HG03354 (cell line): Measurements from ENCODE around the gene NDUFS6.
A peak's percentile ranks its signal among the peaks of the same experiment; 100 is the strongest.
"Not testable (repeated sequence)": the region's sequence is repeated elsewhere in the genome, so short reads cannot be mapped to it uniquely, and the experiment has no call there.

Source experiments
- ATAC-seq: cut with Tn5 transposase; IDR thresholded peaks from one replicate; pipeline ENCODE4 v1.9.1; 2021; ENCODE audit warnings: mild to moderate bottlenecking; ENCODE audit not compliant: unreplicated experiment, poor library complexity, severe bottlenecking

Gene NDUFS6

DNA sequence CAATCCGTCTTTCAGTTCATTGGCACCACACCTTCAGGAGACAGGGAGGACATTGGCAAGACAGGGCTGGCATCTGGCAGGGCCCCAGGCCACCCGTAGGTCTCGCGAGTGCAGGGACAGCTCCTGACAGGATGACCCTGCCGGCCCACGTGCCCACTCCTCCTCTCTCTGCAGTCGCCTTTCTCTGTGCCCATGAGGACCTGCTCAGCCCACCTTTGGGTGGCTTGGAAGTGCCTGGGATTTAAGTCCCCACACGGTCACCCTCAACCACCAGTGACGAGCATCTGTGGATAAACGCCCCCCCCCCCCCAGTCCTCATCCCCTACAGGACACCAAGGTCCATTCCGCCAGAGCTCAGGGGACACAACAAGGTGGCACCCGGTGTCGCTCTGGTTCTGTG, 5.7 kb upstream of the NDUFS6 start:
- no peak for ATAC-seq

DNA sequence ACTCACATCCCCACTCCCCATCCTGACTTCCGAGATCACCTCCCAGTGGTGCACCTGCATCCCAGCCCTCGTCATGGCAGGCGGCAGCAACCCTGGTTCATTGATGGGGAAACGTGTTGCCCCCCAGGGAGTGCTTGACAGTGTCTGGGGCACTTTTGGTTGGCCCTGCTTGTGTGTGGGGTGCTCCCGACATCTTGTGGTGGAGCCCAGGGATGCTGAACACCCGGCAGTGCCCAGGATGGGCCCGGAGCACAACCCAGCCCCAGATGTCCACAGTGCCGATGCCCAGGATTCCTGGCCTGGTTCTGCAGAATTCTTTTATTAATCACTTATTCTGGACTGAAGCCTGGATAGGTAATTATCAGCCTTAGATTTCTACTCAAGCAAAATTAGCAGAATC, 5.3 kb upstream of the NDUFS6 start:
- ATAC-seq: no peak

DNA sequence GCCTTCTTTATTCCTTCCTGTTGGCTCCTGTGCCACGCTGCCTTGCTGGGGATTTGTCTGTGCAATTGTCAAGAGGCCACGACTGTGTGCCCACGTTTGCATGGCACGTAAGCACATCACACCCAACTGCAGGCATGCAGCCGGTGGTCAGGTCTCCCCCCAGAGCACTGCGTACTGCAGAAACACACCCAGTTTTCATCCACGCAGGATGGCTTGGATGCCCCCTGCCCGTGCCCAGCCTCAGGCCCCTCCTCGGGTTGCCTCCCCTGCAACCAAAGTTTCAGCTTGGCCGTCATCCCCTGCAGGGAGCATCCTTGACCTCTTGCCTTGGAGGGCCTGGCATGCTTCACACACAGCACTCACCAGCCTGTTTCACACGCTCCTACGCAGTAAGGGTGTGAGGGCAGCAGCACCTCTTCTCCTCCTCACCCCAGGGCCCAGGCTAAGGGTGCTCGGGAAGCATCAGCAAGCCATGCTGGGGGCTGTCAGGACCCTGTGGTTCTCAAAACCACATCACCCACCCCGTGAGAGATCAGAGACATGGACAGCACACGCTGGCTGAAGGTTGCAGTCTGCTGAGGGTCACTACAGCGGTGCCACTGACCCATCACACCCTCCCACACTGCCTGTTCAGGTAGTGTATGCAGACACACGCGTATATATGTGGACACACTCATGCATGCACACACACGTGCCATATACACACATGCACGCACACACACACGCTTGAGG, 4.7 kb upstream of the NDUFS6 start:
- no peak for ATAC-seq

DNA sequence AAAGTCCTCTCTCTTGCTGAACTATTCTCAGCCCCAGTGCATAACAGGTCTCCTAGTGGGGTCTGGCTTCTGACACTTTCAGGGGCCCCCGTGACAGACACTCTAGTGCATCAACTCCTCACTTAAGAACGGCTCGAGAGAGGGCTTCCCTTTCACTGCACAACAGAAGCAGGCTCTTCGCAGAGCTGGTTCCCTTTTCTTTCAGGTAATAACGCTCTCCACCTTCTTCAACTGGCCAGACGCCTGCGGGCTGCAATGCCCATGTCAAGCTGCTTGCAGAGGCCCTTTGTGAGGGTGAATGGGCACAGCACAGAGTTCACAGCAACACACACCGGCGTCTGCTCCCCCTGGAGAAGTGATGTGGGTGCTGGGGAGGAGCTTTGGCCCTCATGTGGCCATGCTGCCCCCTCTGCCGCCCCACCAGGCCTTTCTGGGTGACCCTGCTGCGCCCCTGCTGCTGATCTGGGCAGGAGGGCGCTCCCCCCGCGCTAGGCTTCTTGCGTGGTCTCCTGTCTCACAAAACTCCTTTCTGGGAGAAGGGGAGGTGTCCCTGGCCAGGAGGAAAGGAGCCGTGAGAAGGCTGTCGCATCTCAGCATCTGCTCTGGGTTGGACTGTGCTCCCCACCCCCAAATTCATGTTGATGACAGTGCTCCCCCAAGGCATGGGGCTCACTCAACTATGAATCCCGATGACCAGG, 4.0 kb upstream of the NDUFS6 start:
- no peak for ATAC-seq

DNA sequence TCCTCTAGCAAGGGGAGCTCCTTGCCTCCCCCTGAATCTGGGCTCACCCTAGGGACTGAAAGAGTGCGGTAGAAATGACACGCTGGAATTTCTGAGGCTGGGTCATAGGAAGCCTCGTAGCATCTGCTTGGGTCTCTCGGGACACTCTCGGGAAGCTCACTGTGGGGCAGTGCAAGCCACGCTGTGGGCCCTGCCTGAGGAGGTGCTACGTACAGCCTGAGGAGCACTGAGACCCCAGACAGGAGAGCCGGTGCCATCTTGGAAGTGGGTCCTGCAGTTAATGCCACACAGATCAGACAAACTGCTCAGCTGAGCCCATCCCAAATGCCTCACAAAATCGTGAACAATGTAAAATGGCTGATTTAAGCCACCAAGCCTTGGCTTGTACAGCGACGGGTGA, 3.4 kb upstream of the NDUFS6 start:
- no peak for ATAC-seq

DNA sequence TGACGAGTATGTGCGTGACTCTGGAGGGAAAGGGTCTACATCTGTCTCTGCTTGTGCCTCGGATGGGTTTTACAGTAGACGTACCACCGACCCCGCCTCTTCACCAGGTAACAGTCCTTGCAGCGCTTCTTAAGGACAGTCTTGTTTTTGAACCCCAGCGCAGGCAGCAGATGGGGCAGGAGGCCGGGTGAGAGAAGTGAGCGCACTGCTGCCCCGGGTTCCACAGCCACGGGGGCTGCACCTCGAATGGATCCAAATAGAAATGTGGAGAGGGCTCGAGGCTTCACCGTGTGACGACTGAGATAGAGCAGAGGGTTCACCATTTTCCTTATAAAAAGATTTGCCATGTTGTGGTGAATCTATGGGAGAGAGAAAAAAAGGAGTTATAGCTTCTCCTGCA, 2.6 kb upstream of the NDUFS6 start:
- ATAC-seq: not testable (repeated sequence)

DNA sequence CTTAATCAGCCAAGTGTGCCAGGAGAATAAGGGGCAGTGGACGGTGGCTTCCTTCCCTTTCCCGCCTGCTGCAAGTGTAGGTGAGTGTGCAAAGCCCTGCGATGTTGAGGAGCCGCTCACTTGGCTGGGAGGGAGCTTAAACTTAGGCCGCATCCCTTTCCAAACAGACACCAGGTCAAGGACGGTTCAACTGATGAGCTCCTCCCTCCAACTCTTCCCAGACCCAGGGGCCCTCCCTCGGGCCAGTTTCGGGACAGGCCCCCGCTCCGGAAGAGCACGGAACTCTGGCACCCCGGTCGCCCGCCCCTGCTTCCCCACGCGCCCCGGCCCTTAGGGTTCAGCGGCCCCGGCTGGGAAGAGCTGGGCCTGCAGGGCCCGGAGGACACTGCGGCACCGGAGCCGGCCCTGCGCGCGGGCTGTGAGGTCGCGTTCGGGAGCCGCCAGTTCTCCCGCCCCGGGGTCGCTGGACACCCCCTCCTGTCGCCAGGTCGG, 2.1 kb upstream of the NDUFS6 start:
- ATAC-seq: peak; percentile 25

DNA sequence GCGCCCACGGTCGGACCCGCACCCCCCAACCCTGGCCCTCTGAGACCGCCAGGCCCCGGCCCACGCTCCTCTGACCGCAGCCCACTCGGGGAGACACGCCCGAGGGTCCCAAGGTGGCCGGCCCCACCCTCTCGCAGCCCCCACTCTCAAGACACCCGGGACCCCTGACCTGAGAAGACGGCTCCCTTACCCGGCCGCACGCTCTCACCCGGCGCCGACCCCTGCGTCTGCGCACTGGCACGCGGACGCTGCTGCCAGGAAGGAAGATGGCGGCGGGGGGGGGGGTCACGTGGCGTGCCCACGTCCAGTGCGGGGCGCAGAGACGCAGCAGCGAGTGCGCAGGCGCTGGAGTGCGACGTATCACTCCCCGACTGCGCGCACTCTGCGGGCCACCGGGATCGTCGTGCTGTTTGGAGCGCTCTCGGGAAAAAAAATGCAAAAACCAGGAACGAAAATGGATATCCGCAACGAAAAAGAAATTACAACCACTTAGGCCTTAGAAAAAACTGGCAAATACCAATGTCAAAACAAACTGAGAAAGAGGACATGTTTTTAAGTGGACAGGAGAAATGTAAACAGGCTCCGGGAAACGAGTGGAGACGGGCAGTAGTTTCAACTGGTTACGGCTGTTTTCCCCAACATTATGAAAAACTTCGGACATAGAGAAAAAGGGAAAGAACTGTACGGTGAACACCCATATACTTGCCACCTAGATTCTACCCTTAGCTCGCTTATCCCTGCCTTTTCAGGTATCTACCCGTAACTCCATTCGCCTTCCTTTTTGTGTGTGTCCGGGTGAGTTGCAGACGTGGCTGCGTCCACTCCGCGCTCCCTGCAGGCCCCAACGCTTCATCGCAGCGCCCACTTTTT, 1.4 kb upstream of the NDUFS6 start, which contains the start of gene MRPL36:
Gene MRPL36 (minus strand): TSS at position 236 of the 870 bp plus-strand sequence. CDS start 902 bp downstream, outside the sequence.
- peak; percentile 48 for ATAC-seq

DNA sequence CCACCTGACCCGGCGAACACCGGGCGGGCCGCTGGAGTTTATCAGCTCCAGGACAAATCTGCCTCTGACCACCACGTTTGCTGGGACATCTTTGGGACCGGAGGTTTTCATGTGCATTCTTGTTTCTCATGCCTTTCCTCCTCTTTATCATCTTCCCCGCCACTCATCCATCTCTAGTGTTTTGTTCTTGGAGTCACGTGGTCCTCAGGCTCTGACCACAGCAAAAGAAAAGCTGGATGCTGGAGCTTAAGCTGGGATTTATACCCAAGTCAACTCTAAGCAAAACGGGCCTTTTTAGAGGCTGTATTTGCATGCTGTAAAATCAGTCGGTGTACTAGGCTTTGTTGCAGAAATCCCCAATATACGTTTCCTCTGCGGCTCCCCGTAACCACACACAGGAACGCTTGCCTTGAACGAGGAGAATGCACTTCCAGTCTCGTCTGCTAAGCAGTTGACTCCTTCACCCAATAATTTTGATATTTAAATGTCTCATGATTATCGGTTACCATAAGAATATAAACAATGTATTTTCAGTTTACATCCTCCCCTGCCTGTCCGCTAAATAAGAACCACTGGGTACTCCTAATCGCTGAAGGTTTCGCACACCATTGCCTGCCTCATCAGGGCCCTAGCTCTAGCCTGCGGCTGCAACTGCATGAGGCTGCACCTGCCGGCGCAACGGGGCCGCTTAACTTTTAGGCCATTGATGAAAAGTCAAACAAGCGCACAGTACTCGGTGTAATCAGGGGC, 560 bp upstream of the NDUFS6 start:
- ATAC-seq: peak; percentile 57

DNA sequence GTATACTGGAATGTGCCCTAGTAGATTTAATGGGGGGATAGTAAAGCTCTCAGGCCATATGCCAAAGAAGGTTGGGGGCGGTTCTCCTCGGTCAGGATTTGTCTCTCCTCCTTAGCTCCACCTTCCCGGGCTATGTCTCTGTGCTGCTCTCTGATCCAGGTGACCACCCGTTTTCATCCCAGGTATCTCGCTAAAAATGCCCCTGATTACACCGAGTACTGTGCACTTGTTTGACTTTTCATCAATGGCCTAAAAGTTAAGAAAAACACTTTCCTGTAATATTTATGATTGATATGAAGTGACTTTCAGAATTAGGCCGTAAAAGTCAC, 724 bp downstream of the NDUFS6 start:
- no peak for ATAC-seq

DNA sequence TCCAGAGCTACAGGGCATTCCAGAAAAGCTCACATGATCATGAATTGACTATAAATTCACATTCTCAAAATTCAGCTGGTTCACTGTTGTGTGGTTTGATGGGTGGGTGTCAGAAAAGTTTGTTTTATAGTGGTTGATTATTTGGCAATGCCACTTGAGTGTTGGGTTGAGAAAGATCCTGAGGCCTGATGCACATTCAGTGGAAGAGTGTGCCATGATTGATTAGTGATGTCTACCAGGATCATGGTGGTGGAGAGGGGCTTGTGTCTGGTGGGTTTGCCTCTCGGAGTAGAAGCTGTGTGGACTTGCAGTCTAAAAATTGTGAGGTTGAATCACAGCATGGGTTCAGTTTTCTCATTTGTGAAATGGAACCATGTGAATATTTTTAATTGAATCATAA, 2.0 kb downstream of the NDUFS6 start:
- no peak for ATAC-seq

DNA sequence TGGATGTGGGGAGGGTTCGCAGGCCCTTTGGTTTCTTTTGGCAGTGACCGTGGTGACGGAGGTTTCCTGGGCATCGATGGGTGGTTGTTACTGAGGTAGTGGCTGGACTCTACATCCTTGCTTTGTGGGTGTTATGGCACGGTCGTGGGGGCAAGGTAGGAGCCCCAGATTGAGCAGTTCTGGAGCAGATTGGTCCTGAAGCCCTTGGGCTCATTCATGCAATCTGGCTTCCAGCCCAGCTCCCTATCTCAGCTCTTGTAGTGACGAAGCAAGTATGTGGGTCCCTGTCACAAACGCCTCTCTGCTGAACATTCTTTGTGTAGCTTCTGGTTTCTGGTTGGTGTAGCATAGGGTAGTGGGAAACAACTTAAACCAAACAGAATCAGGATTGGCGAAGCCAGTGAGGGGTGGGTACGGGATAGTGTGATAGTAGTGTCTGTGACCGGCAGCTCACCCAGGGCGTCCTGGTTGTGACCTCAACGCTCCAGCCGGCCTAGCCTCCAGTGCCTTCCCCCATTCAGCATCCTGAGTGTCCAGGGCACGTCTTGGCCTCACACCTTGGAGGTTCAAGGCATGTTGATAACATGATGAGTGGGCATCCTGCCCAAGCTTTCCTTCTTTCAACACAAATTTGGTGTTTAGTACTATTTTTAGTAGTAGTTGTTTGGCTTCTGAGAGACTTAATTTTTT, 2.9 kb downstream of the NDUFS6 start:
- ATAC-seq: no peak

DNA sequence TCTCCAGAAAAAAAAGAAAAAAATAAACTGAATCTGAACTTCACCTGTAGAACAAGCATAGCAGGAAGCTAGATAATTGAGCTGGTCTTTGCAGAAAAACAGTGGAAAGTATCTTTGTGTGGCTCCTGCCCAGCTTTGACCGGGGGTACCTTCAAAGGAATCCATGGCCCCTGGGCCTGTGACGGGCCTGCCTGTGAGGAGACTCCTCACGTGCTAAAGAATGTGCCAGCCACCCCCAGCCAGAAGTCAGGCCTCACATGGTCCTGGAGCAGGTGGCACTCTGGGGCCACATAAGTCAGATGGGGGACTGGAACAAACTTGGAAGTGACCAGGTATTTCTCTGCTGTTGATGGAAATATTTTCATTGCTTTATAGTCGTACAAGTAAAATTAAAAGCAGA, 4.1 kb downstream of the NDUFS6 start:
- ATAC-seq: no peak

DNA sequence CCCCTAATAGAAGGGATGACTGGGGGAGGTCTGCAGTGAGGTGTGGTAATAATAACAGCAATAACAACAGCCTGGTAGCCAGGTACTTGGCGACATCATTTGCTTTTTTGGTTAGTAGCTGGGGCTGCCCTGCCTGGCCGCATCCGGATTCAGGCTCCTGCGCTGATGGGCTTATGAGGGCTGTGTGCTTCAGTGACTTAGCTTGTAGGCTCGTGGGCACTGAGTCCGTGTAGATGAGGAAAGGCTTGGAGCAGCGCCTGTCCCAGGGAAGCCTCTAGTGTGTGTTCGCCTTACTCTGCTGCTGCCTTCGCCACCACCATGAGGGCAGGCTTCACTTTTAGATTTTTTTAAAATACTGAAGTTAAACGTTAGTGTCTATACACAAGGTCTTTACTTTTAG, 4.5 kb downstream of the NDUFS6 start:
- ATAC-seq: no peak

DNA sequence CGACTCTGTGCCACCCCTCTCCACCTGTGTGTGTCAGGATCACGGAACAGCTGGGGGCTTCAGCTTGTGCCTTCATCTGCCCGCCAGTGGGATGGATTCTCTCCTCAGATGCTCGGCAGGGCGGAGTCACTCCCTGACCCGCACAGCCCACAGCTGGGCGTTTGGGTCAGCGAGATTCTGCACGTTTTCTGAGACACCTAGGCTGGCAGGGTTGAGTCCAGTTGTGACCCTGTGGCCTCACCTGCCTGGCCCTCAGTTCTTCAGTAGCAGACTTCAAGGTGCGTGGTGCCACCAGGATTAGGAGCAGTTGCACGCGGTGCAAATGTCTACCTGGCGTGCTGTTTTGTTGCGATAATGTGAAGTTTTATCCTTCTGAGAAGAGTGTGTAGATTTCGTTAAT, 5.0 kb downstream of the NDUFS6 start:
- no peak for ATAC-seq

DNA sequence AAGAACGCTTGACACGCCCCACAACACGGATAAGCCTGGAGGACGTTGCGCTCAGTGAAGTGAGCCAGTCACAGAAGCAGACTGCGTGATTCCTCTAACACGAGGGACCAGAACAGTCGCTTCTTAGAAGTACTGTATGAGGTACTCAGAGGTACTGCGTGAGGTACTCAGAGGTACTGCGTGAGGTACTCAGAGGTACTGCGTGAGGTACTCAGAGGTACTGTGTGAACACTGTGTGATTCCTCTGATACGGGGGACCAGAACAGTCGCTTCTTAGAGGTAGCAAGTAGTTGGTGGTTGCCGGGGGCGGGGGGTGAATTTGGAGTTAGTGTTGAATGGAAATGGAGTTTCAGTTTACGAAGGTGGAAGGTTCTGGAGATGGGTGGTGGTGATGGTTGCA, 5.8 kb downstream of the NDUFS6 start:
- ATAC-seq: no peak

DNA sequence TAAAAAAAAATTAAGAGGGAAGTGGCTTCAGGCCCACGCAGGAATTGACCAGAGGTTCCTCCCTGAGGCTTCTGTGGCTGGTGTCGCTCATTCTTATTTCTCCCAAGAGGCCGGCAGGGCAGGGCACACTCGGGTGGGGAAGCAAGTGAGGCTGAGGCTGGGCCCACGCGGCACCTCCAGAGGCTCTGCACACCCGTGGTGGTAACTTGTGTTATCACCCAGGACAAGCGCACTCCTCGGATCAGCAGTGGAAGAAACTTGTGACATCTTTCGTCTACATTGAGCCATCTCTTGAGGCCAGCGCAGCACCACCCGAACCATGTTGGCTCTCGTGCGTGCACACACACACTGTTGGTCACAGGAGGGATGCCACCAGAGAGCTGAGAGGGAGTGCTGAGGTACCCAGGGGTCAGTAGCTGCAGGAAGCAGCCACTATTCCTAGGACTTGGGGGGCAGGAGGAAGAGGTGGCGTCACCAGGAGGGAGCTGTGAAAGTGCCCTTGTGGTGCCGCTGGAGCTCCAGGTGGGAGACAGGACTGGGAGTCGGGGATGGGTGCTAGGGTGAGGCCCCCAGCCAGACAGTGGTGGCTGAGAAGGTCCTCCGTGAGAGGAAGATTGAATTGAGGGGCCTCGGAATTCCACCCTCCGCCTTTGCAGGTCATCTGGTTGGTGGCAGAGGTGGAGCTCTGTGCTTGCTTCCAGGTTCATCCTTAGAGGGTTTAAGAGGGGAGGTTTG, 6.4 kb downstream of the NDUFS6 start:
- no peak for ATAC-seq

DNA sequence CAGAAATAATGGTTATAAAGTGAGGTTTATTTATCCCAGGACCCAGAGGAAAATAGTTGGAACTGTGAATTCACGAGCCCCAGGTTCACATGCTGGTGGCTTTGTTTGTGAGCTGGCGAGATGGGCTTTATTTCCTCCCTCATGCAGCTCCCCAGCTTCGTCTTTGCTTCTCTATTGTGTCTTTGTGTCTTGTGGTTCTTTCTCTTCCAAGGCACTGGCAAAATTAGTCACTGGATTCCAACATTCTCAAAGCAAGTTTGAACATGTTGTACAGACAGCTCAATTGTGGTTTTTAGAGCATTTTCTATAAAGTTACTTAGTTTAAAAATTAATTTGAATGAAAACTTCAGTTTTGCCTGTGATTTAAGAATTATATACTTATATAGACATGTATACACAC, 7.2 kb downstream of the NDUFS6 start:
- no peak for ATAC-seq
